Fibroblast of the aortic adventitia (primary cell): ENCODE results near the gene AGPAT4. TPM values are rescaled to one million over a fixed set of nuclear protein-coding genes. Genes with fewer than 3 reads are reported as not detected.

ENCODE experiments used
- DNase-seq: peaks from one replicate; pipeline ENCODE4 v3.0.0-alpha.2; 2010; ENCODE audit warnings: low read depth
- H3K4me3 ChIP-seq: 2 replicates; pipeline ENCODE4 v1.5.1; 2011; ENCODE audit warnings: low read depth, mild to moderate bottlenecking, control low read depth, low read length, moderate library complexity
- CTCF ChIP-seq: IDR thresholded peaks from 2 replicates; pipeline ENCODE4 v1.5.1; 2011; ENCODE audit warnings: mild to moderate bottlenecking, low read length, control low read depth, inconsistent platforms; ENCODE audit not compliant: insufficient read depth
- total RNA-seq: library from RNA; depleted of rRNA; stranded (reverse); fragments of >200 nt; gene quantifications from 2 replicates; pipeline ENCODE4 v1.2.3, GENCODE V29; 2012; ENCODE audit warnings: low replicate concordance

The AGPAT4 gene
- total RNA-seq, 1 donor, result 11.6 TPM

DNA sequence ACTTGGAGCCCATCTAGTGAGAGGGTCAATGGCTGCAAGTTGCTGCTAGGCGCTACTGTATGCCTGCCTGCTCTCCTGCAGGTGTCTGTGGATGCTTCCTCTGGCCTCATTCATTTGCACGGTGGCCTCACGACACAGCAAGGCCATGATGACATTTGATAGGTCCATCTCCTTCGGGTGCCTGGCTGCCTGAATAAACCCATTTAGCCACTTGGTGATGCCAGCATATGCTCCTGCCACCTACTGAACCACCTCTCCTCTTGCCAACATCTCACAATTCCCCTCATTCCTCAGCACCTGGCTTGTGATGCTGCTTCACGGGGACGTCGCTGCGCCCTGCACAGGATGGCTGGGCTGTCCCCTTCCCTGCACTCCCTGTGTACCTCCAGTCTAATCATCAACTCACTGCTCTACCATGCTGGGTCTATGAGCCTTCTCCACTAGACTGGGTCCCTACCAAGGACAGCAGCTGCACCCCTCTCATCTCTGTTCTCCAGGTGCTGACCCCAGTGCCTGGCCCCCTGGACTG lies 51.1 kb downstream of the AGPAT4 start:
- no peak overlapping the region for H3K4me3 ChIP-seq
- TF ChIP-seq CTCF, result no peak
- no peak for DNase-seq

DNA sequence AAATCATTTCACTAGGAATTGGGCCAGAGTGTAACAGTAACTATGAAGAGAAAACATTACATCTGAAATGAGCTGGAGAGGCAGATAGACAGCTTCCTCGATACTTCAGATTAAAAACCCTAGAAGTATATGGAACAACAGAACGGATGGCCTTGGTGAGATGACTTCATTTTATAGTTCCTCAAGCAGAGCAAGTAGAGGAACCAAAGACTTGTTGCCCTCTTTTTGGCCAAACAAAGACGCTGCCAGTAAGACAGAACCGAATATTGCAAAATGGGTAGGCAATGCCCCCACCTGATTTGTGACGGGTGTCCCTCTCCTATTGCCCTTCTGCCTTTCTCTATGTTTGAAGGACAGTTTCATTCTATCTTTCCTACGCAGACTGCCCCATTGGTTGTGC lies 53.5 kb downstream of the AGPAT4 start:
- no peak for DNase-seq
- no peak overlapping the region for H3K4me3 ChIP-seq
- no peak for TF ChIP-seq CTCF

GRCh38 chr6:161219680-161220079 lies 54.2 kb downstream of the AGPAT4 start:
- no peak for DNase-seq
- H3K4me3 ChIP-seq, result no peak overlapping the region
- TF ChIP-seq CTCF, result no peak

- DNase-seq, result no peak
- TF ChIP-seq CTCF, result no peak
Observed at GRCh38 chr6:161218222-161218621, 55.6 kb downstream of the AGPAT4 start.

GRCh38 chr6:161217628-161218027 lies 56.2 kb downstream of the AGPAT4 start:
- no peak overlapping the region for H3K4me3 ChIP-seq
- DNase-seq, result no peak
- no peak for TF ChIP-seq CTCF

More at GRCh38 chr6:161218222-161218621, 55.6 kb downstream of the AGPAT4 start:
- H3K4me3 ChIP-seq, result no peak overlapping the region

GRCh38 chr6:161216616-161217205 lies 57.1 kb downstream of the AGPAT4 start:
- no peak for TF ChIP-seq CTCF
- no peak overlapping the region for H3K4me3 ChIP-seq
- no peak for DNase-seq
